A549 (cell line): Measurements from ENCODE around the gene KRT38. TPM values are rescaled to one million over a fixed set of nuclear protein-coding genes. Genes with fewer than 3 reads are reported as not detected.

Experiments used
- ATAC-seq, 2 experiments: fragments of 200-7000 bp in 1 of 2; fragments of >200 bp in 1 of 2; cut with Nextera tagmentation in 1 of 2; cut with Tn5 transposase in 1 of 2; 3 replicates each; pipeline versions ENCODE4 v1.8.0 to v1.9.1; 2018 to 2020; ENCODE audit warnings: mild to moderate bottlenecking in 1 of 2, moderate library complexity in 1 of 2
- CTCF ChIA-PET: fragments of 300-600 bp; sonication (Branson Sonifier 250); formaldehyde crosslinking; extraction: SDS; loops from one replicate; lab custom pipeline; 2021; ENCODE audit warnings: antibody characterized with exemption, inconsistent platforms; lab: Yijun Ruan, JAX
- POLR2A ChIA-PET: fragments of 350-600 bp; formaldehyde crosslinking; extraction: SDS; loops from one replicate; lab custom pipeline; 2021; ENCODE audit warnings: antibody characterized with exemption, inconsistent platforms; lab: Yijun Ruan, JAX
- DNase-seq, 2 experiments: peaks; one replicate each; pipeline versions ENCODE4 v3.0.0 to v3.0.0-alpha.2; 2011 to 2016; ENCODE audit warnings: low read depth in 1 of 2, low spot score in 1 of 2
- FAIRE-seq: peaks from 2 replicates; lab custom pipeline; 2011; peaks lifted over from hg19 to GRCh38; lab: Jason Lieb, UNC
- H3K27ac ChIP-seq, 2 experiments: fragments of >200 bp; sonication (Bioruptor Twin); formaldehyde crosslinking; 3 replicates each; pipeline ENCODE4 v1.5.1; 2016 to 2017
- H3K4me1 ChIP-seq: fragments of >200 bp; sonication (Bioruptor Twin); formaldehyde crosslinking; 3 replicates; pipeline ENCODE4 v1.6.1; 2016
- H3K4me2 ChIP-seq: fragments of >200 bp; sonication (Bioruptor Twin); formaldehyde crosslinking; 3 replicates; pipeline ENCODE4 v1.6.1; 2016
- H3K4me3 ChIP-seq: fragments of >200 bp; sonication (Bioruptor Twin); formaldehyde crosslinking; 3 replicates; pipeline ENCODE4 v1.5.1; 2016
- H3K9me3 ChIP-seq: fragments of >200 bp; sonication (Bioruptor Twin); formaldehyde crosslinking; 3 replicates; pipeline ENCODE4 v1.6.1; 2016
- ATOH8 ChIP-seq: fragments of 250-450 bp; sonication (Bioruptor Pico); IDR thresholded peaks from 2 replicates; pipeline ENCODE4 v1.5.0; 2020; ENCODE audit warnings: low read depth, mild to moderate bottlenecking, moderate library complexity
- CHD4 ChIP-seq: fragments of 200-600 bp; sonication (generic); IDR thresholded peaks from 2 replicates; pipeline ENCODE4 v1.6.1; 2016; ENCODE audit warnings: antibody characterized with exemption, mild to moderate bottlenecking, borderline replicate concordance
- CTCF ChIP-seq: fragments of >200 bp; sonication (Bioruptor Twin); formaldehyde crosslinking; IDR thresholded peaks from 3 replicates; pipeline ENCODE4 v1.5.1; 2016
- E2F6 ChIP-seq: IDR thresholded peaks from 2 replicates; pipeline ENCODE4 v1.6.1; 2012; ENCODE audit warnings: low read depth, borderline replicate concordance
- EHMT2 ChIP-seq: fragments of 200-600 bp; sonication (generic); IDR thresholded peaks from 2 replicates; pipeline ENCODE4 v1.6.1; 2016; ENCODE audit warnings: antibody characterized with exemption, low read depth, mild to moderate bottlenecking, moderate library complexity
- EP300 ChIP-seq, 2 experiments: fragments of >200 bp; sonication (Bioruptor Twin); formaldehyde crosslinking; IDR thresholded peaks; 2 replicates in 1 of 2; 3 replicates in 1 of 2; pipeline ENCODE4 v1.6.1; 2016 to 2017
- FOXS1 ChIP-seq: fragments of 250-450 bp; sonication (Bioruptor Pico); IDR thresholded peaks from 2 replicates; pipeline ENCODE4 v1.5.0; 2020; ENCODE audit warnings: mild to moderate bottlenecking, moderate library complexity
- HMGXB4 ChIP-seq: fragments of 250-450 bp; sonication (Bioruptor Pico); IDR thresholded peaks from 2 replicates; pipeline ENCODE4 v1.5.0; 2021; ENCODE audit warnings: mild to moderate bottlenecking, moderate library complexity, borderline replicate concordance
- RFX5 ChIP-seq: fragments of 450-650 bp; IDR thresholded peaks from 2 replicates; pipeline ENCODE4 v1.7.1; 2014; ENCODE audit warnings: antibody characterized with exemption, mild to moderate bottlenecking, moderate library complexity
- TP53 ChIP-seq: fragments of 250-450 bp; sonication (Bioruptor Pico); IDR thresholded peaks from 2 replicates; pipeline ENCODE4 v1.5.0; 2021; ENCODE audit warnings: mild to moderate bottlenecking, moderate library complexity
- WGBS: methylation state at CpG from one replicate; pipeline ENCODE4 v1.1.6; 2017; ENCODE audit errors: missing lambda C conversion rate; 5-methylcytosine and 5-hydroxymethylcytosine counted together
- polyA plus RNA-seq, 4 experiments: library from polyadenylated mRNA; depleted of rRNA in 3 of 4; stranded (reverse); fragments of >200 nt; fragmentation: RNase III in 1 of 4; extraction: RNeasy Plus Mini Kit Qiagen cat#74134 plus additional on column Dnase treatment in 1 of 4; gene quantifications; 2 replicates in 3 of 4; 3 replicates in 1 of 4; pipeline ENCODE4 v1.2.3, GENCODE V29; 2011 to 2017
- TF ChIP-seq, protein P1 (sequence below): fragments of 200-600 bp; sonication (generic); IDR thresholded peaks from 2 replicates; pipeline ENCODE4 v1.6.1; 2016; ENCODE audit warnings: antibody characterized with exemption, mild to moderate bottlenecking, moderate library complexity
- TF ChIP-seq, protein P2 (sequence below): fragments of >200 bp; sonication (Bioruptor Twin); formaldehyde crosslinking; IDR thresholded peaks from 3 replicates; pipeline ENCODE4 v1.6.1; 2016

KRT38 gene
- polyA plus RNA-seq, 2 of the 4 experiments (the other 2 are of a cell fraction): not detected

DNA sequence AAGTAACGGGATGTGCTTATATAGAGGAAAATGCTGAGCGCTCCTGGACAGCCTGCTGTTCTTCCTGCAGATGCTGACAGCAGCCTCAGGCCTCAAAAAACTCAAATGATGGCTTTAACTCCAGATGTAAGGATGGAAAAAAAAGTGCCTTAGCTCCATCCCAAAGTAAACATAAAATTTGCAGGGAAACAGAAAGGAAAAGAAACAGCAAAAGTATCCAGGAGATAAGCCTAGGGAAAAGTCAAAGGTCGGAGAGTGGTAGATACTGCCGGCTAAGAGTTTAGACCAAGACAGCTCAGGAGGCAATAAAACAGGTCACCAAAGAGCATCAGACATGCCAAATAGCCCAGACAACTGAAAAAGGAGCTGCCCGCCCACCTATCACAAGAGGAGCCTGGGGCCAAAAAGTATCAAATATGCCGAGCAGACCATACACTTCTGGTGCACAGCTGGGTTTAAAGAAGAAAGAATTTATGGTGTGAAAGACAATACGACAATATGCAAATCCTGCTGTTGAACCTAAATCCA is 50.3 kb downstream of the KRT38 start:
- CTCF ChIA-PET: interaction anchor here (1.2 to 2.2 kb wide), 11 partner anchors 8 to 275 kb away, joined by 3 to 9 read pairs (median 4); partner anchors contain the start of gene KRT34
- ATAC-seq: no peak
- POLR2A ChIA-PET: no interaction called here

More for the DNA sequence above, 50.3 kb downstream of the KRT38 start:
- TF ChIP-seq, protein P1, sequence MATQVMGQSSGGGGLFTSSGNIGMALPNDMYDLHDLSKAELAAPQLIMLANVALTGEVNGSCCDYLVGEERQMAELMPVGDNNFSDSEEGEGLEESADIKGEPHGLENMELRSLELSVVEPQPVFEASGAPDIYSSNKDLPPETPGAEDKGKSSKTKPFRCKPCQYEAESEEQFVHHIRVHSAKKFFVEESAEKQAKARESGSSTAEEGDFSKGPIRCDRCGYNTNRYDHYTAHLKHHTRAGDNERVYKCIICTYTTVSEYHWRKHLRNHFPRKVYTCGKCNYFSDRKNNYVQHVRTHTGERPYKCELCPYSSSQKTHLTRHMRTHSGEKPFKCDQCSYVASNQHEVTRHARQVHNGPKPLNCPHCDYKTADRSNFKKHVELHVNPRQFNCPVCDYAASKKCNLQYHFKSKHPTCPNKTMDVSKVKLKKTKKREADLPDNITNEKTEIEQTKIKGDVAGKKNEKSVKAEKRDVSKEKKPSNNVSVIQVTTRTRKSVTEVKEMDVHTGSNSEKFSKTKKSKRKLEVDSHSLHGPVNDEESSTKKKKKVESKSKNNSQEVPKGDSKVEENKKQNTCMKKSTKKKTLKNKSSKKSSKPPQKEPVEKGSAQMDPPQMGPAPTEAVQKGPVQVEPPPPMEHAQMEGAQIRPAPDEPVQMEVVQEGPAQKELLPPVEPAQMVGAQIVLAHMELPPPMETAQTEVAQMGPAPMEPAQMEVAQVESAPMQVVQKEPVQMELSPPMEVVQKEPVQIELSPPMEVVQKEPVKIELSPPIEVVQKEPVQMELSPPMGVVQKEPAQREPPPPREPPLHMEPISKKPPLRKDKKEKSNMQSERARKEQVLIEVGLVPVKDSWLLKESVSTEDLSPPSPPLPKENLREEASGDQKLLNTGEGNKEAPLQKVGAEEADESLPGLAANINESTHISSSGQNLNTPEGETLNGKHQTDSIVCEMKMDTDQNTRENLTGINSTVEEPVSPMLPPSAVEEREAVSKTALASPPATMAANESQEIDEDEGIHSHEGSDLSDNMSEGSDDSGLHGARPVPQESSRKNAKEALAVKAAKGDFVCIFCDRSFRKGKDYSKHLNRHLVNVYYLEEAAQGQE: no peak
- TF ChIP-seq FOXS1 (no peak), CHD4 (no peak), EP300 (IDR thresholded peaks at IDR 0.05) (no peak), CTCF (no peak), TP53 (CRISPR knock-in tag) (no peak), ATOH8 (CRISPR knock-in tag) (no peak), E2F6 (no peak), EHMT2 (no peak), RFX5 (no peak), HMGXB4 (CRISPR knock-in tag) (no peak)
- TF ChIP-seq, protein P2, sequence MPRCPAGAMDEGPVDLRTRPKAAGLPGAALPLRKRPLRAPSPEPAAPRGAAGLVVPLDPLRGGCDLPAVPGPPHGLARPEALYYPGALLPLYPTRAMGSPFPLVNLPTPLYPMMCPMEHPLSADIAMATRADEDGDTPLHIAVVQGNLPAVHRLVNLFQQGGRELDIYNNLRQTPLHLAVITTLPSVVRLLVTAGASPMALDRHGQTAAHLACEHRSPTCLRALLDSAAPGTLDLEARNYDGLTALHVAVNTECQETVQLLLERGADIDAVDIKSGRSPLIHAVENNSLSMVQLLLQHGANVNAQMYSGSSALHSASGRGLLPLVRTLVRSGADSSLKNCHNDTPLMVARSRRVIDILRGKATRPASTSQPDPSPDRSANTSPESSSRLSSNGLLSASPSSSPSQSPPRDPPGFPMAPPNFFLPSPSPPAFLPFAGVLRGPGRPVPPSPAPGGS: no peak
- Histone ChIP-seq H3K4me1 (no peaks in the 10 kb centered on the region), H3K4me3 (no peak overlapping the region), H3K4me2 (no peak overlapping the region), H3K27ac (no peak overlapping the region), H3K9me3 (peaks cover 19% of the 10 kb centered on the region)
- FAIRE-seq (no peak), DNase-seq (no peak)
- 83% methylated on average over 7 of the region's 7 CpGs for WGBS
